SHP77 (cell line): ENCODE data around the gene SUPT4H1.

Experiments used
- DNase-seq, 2 experiments: peaks; one replicate each; lab custom pipeline; 2025; lab: John Stamatoyannopoulos, UW

The SUPT4H1 gene

DNA sequence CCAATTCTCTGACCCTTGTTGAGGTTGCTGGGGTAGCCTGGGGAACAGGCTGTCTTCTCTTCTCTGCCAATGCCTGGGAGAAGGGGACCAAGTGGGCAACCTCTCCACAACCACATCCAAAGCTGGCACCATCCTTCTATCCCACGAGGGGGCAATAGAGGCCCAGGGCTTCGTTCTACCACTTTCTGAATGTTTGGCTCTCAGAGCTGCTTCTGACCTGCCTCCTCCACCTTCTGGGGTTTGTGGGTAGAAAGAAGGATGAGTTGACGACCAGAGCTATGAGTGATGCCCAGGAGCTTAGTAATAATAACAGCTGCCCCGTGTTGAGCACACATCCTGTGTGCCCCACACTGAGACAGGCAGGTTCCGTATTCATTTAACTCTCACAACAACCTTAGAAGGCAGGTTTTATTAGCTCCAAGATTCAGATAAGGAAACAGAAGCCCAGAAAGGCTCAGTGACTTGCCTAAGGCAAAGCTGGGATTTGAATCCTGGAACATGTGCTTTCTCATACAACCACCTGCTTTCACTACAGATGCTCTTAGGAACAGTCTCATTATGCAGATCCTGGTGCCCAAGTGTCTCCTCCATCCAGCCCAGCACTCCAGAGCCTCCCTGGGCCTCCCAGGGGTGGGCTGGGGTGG is 34.5 kb downstream of the SUPT4H1 start:
- peak; percentile 23 to 31 for DNase-seq

DNA sequence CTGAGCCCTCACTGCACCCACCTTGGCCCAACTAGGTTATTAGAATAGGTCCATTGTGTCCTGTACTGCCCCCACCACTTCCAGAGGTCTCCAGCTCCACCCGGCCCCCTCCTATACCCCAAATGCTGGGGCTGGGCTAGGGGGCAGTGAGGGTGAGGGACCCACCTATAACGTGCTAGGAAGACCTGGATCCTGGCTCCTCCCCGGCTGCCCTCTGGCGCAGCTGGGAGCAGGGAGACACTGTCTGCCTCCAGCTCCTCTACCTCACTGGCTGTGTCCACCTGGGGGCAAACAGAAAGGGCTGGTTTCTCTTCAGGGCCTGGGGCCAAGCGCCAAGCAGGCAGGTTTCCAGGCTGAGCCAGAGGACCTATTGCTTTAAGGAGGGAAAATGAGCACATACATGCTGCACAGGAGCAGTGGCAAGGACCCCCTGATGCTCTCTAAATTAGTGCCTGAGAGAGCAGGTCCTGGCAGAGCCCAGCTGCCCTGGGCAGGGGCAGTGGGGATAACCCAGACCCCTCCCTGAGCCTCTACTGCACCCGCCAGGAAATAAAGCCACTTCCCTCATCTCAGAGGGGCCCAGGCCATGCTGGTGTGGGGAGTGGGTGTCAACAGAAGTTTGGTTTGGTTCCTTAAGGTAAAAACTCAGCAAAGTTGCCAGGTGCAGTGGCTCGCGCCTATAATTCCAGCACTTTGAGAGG is 35.6 kb downstream of the SUPT4H1 start:
- DNase-seq = no peak

DNA sequence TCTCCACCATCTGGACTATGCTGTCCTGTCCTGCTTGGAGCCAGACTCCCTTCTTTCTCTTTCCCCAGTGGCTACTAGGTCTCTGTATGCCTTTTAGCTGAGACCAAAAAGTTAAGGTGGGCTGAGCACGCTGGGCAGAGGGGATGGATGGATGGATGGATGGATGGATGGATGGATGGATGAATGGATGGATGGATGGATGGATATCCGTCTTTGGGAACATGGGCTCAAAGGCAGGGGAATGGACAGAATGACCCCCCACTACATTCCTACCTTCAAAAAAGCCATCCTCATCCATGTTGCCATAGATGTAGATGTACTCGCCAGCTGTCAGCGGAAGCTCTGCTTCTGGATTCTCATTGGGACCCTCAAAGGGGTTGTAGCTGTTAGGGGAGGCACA is 36.3 kb downstream of the SUPT4H1 start:
- no peak for DNase-seq

DNA sequence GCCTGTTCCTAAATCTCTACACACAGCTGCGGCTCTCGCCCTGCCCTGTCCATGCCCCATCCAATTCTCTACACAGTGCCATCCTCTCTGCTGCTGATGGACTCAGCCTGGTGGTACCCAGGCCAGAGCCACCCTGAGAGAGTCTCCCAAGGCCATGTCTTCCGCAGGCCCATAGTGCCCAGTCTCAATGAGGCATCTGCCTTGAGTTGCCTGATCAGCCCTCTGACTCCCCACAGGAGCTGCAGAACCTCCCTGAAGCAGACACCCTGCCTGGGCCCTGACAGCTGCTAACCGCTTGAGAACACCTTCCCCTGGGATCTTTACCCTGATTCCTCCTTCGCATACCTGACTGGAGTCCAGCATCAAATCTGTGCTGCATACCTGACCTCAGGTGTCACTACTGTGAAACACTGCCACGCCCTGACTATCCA is 36.7 kb downstream of the SUPT4H1 start:
- DNase-seq = no peak

DNA sequence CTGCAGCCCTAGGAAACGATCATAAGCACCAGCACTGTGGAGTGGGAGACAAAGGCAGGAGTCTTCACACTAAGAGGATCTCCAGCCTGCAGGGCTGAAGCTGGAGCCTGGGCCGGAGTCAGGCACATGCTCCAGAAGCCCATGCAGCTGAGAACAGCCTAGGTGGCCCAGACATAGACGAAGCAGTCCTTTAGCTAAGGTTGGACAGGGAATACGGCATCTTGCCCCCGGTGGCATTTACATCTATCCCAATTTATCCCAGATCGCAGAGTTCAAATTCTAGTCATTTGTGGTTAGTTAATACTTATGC is 37.3 kb downstream of the SUPT4H1 start:
- no peak for DNase-seq

DNA sequence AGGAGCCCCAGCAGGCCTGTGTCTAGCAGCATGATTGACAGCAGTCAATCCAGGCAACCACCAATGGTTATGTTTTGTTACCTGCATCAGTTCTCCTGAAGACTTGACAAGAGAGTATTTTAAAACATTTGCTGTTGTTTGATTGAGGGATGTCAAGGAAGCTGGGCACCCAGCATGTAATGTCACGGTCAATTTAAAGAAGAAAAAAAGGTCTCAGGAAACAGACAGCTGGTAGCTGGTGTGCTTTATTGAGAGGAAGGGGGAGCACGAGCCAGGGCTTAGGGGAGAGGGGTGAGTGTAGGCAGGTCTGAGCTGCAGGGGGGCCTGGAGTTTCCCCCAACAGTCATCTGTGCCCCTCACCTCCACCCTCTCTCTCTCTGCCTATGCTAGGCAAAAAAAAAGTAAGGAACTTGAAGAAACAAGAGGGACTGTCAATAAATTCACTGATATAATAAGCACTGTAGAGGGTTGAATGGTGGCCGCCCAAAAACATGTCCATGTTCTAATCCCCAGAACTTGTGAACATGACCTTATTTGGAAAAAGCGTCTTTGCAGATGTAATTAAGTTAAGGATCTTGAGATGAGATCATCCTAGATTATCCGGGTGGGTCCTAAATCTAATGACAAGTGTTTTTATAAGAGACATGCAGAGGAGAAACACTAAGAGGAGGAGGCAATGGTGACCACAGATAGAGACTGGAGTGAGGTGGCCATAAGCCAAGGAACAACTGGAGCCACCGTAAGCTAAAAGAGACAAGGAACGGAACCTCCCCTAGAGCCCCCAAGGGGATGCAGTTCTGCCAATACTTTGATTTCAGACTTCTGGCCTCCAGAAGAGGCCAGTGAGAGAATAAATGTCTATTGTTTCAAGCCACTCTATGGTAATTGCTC is 37.9 kb downstream of the SUPT4H1 start:
- no peak for DNase-seq

DNA sequence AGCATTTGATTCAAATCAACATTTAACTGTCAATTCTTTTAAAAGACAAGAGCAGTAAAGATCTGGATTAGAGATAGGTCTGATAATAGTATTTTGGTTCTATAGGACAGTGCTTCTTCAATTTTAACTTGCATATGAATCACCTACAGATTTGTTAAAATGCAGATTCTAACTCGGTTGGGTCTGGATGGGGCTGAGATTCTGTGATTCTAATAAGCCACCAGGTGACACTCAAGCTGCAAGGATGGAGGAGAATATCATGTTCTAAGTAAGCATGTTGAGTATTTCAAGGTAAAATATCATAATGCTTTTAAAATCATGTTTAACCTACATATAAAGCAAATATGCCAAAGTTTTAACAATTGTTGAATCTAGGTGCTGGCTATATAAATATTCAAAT is 39.2 kb downstream of the SUPT4H1 start:
- no peak for DNase-seq

DNA sequence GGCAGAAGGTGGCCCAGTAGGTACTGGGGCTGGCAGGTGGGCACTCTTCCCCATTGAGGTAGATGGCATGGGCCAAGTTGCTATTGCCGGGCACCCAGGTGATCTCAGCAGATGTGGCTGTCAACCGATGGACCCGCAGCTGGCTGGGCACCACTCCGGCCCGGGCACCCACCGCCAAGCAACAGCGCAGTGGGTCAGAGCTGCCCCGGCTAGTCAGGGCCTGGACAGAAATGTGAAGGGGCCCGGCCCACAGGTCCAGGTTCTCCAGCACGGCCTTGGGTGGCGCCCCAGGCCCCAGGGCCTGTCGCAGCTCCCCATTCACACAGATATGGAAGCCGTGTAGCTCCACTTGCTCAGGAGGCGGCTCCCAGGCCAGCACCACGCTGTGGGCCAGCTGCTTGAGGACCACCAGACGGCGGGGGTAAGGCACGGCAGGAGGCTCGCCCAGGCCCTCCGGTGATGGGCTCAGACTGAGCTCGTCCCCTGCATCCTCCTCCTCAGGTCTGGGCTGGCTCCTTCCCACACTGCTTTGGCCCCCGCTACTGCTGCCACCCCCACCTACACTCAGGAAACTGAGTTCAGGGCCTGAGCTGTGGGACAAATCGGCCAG is 39.9 kb downstream of the SUPT4H1 start:
- DNase-seq = no peak

DNA sequence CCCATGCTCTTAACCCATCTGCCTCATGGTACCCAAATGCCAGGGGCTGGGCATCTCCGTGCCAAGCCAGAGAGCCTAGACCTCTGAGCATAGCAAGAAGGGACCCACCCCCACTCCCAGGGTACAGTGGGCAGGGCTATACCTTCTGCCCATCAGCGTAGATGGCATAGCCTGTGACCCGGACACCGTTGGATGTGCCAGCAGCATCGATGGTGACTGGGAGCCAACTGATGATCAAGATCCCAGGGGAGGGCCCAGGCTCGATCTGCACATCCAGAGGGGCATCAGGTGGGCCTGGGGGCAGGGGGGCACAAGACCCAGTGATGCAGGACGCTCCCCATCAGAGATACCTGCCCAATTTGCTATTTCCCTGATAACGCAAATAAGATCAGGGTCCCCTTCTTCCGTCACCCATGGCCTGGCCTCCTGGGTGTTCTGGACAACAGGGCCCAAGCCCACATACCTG is 40.5 kb downstream of the SUPT4H1 start:
- no peak for DNase-seq

DNA sequence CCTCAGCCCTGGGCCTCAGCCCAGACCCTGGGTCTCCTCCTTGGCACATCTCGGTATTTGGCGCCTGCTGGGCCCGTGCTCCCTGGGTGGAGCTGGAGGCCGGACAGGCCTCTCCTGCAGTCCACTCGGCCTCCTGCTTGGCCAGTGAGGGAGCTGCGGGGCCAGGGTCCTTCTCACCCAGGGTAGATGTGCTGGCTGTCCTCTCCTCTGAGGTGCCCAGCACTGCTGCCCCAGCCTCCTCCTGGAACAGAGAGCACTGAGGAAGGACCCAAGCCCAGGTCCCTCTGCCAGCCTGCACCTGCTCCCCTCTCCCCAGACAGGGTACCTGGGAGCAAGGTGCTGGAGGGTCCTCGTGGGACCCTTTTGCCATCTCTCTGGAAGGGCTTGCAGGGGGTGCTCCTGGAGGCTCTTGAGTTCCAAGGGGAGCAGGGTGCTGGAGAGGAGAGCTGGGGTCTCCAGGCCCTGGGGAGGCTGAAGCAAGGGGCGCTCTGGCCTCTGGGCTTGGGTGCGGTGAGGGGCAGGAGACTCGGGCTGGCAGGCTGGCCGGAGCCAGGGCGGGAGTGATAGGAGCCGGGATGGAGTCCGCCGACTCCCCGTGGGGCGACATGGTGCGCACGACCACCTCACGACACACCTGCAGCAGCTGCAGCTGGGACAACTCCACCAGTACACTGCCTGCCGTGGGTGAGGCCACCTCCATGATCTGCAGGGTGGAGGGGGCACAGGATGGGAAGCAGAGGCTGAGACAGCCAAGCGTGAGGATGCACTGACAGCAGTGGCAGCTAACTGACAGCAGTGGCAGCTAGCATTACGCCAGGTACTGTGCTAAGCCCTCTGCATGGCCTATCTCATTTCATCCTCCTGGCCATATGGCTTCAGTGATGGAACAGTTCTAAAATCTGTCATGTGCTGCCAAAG is 41.2 kb downstream of the SUPT4H1 start:
- DNase-seq = no peak

DNA sequence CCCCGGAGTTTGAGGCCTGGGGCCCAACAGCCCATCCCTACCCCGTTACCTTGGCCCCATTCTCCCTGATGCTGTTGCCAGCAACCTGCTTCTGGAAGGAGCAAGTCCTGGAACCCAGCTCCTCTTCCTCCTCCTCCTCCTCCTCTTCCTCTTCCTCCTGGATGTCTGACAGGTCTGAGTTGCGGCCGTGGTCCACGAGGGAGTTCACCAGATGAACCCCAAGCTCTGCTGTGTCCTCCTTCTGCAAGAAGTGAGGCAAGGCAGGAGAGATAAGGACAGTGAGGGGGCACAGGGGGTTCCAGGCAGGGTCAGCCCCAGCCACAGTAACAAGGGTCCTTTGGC is 42.1 kb downstream of the SUPT4H1 start:
- DNase-seq = no peak

DNA sequence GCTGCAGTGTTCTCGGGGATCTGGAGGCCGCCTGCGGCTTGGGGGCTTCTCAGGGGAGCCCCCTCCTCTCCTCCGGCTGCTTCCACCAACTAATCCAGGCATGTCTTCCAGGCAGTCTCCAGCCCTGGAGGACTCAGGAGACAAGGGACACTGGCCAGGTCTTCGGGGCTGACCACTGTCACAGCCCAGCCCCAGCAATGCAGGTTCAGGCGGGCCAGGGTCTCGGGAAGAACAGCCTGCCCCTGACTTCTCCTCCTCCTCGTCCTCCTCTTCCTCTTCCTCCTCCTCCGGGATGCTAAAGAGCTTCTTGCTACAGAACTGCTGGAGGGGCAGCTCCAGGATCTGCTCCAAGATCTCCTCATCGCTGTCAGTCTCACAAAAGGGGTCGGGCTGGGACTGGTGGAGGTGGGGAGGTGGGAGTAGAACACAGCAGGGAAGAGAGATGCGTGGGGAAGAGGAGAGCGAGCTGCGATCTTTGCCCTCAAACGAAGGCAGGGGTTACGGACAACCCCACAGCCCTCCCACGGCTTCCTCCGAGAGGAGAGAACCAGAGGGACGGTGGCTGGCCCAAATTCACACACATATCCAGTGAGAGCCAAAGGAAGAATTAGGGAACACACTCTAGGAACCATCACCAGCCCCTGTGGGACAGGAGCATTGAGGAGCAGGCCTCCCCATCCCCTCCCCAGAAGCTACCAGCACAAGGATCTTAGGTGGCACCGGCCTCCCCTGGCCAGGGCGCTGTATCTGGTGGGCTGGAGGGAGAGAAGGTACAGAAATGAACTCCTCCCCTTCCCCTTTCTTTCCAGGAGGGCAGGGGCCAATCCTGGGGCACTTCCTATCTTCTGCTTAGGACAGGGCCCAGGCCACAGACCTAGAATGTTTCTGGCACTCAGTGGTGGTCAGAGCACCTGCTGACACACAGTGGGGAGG is 42.8 kb downstream of the SUPT4H1 start:
- no peak for DNase-seq

DNA sequence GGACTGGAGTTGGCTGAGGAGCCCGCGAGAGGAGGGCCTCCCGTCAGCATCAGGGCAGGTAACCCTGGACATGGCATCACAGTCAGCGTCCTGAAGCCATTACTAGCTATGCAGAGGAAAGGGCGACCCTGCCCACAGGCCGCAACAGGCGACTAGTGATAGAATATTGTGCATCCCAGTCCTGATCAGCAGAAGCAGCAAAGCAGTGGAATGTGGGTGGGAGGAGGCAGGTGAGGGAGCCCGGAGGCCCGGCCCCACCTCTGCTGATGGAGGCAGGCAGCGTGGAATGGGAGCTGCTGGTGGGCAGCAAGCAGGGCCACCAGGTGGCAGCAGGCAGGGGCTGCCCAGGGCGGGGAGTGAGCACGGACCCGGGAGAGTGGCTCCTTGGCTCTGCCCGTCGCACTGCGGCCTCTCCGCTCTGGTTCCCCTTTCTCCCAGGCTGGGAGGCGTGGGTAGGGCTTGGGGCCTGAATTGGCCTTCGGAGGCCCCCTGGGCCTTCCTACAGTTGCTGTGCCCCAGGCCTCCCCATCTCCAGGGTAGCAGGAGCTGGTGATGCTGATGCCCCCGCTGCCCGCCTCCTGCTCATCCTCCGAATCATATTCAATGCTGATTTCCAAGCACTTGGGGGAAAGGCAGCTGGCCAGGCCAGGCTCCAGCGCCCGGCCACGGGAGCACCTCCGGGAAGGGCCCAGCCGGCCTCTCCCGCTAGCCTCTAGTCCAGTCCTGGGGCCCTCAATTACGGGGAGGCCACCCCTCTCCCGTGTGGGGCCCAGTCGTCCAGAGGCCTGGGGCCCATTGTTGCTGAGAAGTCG is 43.6 kb downstream of the SUPT4H1 start:
- peak; percentile 3 to 34 for DNase-seq

DNA sequence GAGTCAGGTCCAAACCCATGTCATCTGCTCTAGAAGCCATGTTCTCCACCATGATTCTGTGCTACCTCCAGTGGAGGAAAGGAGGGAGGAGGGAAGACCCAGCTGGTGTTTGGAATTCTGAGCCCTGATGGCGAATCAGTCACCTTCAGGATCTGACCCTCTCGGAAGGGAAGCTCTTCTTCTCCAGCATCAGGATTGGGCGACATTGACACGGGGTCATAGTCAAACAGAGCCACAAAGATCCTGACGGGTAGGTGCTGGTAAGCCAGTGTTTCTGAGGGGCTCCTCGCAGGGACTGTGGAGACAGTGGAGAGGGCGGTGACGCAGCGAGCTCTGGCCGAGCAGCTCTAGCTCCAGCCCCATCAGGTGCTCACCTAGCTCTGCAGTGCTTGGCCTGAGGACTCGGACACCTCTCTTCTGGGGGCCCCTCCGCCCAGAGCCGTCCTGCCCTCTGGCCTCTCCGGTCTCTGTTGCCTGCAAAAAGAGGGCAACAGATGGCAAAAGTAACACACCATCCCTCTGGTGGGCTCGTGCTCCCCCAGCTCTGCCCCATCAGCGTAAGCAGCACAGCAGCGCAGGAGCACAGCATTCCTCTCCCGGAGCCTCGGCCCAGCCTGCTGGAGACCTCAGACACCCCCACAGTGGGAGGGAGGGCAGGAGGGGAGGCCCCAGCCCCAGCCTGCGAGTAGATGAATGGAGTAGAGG is 44.4 kb downstream of the SUPT4H1 start:
- no peak for DNase-seq

DNA sequence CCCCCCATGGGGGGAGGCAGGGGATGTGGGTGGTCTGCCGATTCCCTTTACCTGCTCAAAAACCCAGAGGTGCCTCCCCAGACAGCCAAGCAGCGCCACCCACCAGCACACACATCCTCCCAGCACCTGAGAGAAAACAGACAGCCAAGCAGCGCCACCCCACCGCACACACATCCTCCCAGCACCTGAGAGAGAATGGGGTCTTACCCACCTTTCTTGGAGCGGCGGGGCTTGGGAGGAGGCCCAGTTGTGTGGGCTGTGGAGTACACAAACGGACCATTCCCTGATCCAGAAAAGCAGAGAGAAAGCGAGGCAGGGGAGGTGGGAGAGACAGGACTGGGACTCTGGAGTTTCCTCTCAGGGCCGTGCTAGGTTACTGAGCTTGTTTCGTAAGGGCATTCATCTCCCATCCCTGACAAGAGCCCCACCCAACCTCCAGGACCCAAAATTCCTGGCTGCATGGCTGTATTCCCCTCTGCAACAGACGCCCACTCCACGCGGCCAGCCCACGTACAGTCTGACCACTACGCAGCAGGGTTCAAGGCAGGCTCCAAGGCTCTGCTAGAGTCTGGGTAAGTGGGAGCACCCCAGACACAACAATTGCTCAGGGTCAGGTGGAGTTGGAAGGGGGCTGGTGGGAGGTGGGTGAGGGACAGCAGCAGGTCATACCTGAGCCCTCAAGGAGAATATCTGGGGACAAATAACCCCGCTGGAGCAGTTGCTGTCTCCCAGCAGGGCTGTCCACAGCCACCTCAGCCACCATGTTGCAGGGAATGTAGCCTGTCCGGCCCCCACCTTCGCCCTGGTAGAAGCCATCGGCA is 45.7 kb downstream of the SUPT4H1 start:
- DNase-seq = no peak

DNA sequence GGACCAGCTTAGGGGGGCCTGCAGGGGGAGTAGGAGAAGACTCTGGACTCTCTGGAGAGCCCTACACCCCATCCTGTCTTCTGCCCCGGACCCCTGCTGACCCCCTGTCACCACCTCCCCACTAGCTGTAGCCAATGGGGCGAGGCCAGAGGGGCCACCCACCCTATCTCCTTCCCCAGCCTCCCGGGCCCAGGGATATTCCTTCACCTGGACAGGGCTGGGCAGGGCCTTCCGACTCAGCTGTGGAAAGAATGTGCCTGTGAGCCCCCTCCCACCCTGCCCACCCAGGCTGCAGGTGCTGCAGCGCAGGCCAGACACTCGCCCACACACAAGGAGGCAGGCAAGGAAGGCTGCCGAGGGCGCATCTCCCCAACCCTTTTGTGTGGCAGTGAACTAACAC is 46.4 kb downstream of the SUPT4H1 start:
- no peak for DNase-seq

DNA sequence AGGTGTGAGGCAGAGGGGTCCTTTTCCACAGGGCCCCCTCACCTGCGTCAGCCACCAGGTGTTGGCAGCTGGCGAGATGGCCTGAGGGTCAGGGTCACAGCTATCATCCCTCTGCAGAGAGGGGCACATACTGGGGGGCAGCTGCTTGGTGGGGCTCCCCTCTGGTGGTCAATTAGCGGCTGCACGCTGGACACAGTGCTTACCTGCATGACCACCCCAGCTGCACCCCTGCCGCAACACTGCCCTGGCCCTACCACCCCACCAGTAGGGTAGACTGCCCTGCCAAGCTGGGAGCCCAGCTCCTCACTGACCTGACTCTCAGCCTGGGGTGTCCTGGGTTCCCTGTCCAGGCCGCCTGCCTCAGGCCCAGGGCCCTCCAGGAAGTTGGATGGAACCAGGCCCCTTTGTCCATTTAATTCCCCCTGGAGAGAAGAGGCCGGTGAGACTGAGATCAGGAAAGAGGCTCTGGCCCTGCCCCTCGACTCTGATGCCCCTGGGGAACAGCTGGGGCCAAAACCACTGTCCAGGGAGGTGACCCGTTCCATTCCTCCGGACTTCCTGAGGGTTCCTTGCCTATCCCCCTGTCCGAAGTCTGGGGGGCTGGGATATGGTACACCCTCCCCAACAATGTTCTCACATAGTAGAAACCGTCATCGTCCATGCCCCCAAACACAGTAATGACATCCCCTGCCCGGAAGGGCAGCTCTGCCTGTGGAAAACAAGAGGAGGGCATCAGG is 47.1 kb downstream of the SUPT4H1 start:
- no peak for DNase-seq
